Cardiac fibroblast (primary cell): ENCODE measurements around the gene SOWAHB.
"Not testable (repeated sequence)": the region's sequence is repeated elsewhere in the genome, so short reads cannot be mapped to it uniquely, and the experiment has no call there.

Experiments used
- DNase-seq, 2 donors: peaks; one replicate each; pipeline versions ENCODE4 v3.0.0 to v3.0.0-alpha.2; 2010; ENCODE audit warnings: low read depth in 2 of 2
- H3K4me3 ChIP-seq, 2 donors: replicated peaks in 1 of 2; 1 replicate in 1 of 2; 2 replicates in 1 of 2; pipeline ENCODE4 v1.5.1; 2011; ENCODE audit warnings: low read depth in 2 of 2, low read length in 2 of 2, mild to moderate bottlenecking in 2 of 2, moderate library complexity in 1 of 2
- TF ChIP-seq, protein P1 (sequence below): IDR thresholded peaks from one replicate; pipeline ENCODE4 v1.5.1; 2011; ENCODE audit warnings: low read depth, mild to moderate bottlenecking, low read length, inconsistent platforms

The SOWAHB gene

DNA sequence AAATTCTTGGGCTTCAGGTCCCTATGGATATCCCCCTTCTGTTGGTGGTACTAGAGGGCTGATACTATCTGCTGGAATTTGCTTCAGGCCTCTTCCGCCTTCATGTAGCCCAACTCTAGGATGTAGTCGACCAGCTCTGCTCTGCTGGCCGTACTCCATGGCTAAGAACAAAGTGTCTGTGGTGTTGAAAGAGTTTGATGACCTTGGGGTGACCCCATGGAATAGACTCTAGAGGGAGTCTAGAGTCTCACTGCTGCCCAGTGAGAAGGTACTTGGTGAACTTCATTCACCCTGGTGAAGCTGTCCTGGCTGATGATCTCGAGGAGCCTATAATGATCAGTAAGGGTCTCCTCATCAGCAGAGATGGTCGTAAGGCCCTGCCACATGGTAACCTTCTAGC lies 11.7 kb downstream of the SOWAHB start:
- no peak for DNase-seq
- H3K4me3 ChIP-seq: no peak overlapping the region
- TF ChIP-seq, protein P1, sequence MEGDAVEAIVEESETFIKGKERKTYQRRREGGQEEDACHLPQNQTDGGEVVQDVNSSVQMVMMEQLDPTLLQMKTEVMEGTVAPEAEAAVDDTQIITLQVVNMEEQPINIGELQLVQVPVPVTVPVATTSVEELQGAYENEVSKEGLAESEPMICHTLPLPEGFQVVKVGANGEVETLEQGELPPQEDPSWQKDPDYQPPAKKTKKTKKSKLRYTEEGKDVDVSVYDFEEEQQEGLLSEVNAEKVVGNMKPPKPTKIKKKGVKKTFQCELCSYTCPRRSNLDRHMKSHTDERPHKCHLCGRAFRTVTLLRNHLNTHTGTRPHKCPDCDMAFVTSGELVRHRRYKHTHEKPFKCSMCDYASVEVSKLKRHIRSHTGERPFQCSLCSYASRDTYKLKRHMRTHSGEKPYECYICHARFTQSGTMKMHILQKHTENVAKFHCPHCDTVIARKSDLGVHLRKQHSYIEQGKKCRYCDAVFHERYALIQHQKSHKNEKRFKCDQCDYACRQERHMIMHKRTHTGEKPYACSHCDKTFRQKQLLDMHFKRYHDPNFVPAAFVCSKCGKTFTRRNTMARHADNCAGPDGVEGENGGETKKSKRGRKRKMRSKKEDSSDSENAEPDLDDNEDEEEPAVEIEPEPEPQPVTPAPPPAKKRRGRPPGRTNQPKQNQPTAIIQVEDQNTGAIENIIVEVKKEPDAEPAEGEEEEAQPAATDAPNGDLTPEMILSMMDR: no peak

DNA sequence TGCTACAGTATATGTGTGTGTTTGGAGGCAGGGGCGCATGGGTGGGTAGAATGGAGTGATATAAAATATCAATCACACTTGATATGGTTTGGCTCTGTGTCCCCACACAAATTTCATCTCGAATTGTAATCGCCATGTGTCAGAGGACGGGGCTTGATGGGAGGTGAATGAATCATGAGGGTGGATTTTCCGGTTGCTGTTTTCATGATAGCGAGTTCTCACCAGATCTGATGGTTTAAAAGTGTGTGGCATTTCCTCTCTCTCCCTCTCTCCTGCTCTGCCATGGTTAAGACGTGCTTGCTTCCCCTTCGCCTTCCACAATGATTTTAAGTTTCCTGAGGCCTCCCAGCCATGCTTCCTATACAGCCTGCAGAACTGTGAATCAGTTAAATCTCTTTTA lies 14.8 kb downstream of the SOWAHB start:
- peak; percentile 43 to 71 for DNase-seq
- H3K4me3 ChIP-seq: no peak overlapping the region
- TF ChIP-seq, protein P1: no peak

DNA sequence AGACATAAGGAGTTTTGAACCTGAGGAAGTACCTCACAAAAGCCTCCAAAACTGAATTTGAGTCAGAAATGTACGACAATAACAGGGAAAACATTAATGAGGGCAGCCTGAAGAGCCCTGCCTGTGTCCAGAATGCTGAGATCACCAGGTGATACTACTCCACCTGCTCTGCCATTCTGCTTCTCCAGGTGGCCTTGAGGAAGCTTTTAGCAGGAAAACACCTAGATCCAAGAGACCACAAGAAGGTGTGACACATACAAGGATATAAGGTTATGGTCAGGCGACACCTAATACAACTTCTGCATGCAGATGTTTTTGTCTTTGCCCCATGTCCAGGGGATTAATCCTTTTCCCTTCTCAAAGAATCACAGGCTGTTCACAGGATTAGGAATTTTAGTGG lies 15.3 kb downstream of the SOWAHB start:
- TF ChIP-seq, protein P1: no peak
- DNase-seq: no peak

DNA sequence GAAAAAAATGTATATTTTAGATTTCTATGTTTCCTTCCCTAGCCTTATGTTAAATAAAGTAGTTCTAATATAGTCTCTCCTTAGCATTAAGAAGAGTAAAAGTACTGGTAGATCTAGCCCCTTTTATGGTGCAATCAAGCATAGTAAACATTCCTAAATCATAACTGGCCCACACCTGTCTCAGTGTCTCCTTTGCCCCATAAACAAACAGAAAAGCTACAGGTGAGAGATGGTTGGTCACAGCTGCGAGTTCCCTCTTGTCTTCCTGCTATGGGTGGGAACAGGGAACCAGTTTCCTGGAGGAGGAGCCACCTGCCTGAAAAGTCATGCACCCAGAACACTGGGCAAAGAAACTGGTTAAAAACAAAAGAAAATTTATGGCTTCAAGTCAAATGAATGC lies 16.6 kb downstream of the SOWAHB start:
- no peak for DNase-seq
- no peak overlapping the region for H3K4me3 ChIP-seq

More for the DNA sequence above, 15.3 kb downstream of the SOWAHB start:
- H3K4me3 ChIP-seq: no peak overlapping the region

DNA sequence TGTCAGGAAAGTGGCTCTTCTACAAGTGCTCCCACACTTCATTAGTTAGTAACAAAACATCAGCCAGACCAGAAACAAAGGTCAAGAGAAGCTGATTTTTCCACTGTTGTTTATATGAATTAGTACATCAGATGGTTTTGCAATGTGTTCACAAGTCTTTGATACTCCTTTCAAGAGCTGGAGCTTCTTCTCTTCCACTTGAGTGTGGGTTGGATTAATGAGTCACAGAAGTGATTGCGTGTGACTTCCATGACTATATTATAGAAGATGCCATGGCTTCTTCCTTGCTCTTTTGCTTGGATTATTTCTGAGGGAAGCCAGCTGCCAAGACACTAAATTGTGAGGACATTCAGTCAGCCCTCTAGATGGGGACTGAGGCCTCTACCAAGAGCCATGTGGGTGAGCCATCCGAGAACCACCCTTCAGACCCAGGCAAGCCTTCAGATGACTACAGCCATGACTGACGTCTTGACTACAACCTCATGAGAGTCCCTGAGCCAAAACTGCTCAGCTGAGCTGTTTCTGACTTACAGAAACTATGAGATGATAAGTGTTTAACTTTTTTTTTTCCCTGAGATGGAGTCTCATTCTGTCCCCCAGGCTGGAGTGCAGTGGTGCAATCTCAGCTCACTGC lies 18.1 kb downstream of the SOWAHB start:
- TF ChIP-seq, protein P1: no peak
- H3K4me3 ChIP-seq: no peak overlapping the region
- peak in 1 of 2 donors; percentile 20 for DNase-seq

More for the DNA sequence above, 16.6 kb downstream of the SOWAHB start:
- TF ChIP-seq, protein P1: no peak

DNA sequence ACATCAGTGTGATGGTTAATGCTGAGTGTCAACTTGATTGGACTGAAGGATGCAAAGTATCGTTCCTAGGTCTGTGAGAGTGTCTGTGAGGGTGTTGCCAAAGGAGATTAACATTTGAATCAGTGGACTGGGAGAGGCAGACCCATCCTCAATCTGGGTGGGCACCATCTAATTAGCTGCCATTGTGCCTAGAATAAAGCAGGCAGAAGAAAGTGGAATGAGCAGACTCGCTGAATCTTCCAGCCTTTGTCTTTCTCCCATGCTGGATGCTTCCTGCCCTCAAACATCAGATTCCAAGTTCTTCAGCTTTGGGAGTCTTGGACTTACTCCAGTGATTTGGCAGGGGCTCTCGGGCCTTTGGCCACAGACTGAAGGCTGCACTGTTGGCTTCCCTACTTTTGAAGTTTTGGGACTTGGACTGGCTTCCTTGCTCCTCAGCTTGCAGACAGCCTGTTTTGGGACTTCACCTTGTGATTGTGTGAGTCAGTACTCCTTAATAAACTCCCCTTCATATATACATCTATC lies 19.2 kb downstream of the SOWAHB start:
- DNase-seq: not testable (repeated sequence)

DNA sequence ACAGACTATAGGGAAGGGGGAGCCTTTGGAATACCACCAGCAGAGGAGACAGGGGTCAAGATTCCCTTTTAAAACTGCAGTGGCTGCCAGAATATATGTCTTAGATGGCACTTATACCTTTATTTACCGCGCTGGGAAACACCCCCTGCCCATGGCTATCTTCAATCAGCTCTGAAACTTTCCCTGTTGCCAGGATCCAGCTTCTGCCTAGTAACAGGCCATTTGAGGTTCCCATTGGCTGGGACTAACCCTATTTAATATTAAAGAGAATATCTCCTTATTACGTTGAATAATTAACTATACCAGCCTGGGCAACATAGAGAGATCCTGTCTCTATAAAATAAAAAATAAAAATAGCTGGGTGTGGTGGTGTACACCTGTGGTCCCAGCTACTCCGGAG lies 23.8 kb downstream of the SOWAHB start:
- no peak for DNase-seq

More for the DNA sequence above, 19.2 kb downstream of the SOWAHB start:
- not testable (repeated sequence) for H3K4me3 ChIP-seq

More for the DNA sequence above, 23.8 kb downstream of the SOWAHB start:
- H3K4me3 ChIP-seq: no peak overlapping the region
- TF ChIP-seq, protein P1: no peak
